Cerebellar nuclear complex (tissue), 1 donor: ENCODE results near the gene ARHGEF1.
"Not testable (repeated sequence)": the region's sequence is repeated elsewhere in the genome, so short reads cannot be mapped to it uniquely, and the experiment has no call there.

ENCODE experiments used
- DNase-seq, 2 experiments: peaks; one replicate each; lab custom pipeline; 2025; lab: John Stamatoyannopoulos, UW

Gene ARHGEF1

GRCh38 chr19:41863209-41863931 is 19.6 kb upstream of the ARHGEF1 start:
- no peak for DNase-seq

- no peak for DNase-seq
These were observed 18.6 kb upstream of the ARHGEF1 start for GRCh38 chr19:41864374-41864773.

- DNase-seq: no peak
These were observed 16.7 kb upstream of the ARHGEF1 start for GRCh38 chr19:41866284-41866683.

GRCh38 chr19:41868120-41868988 is 14.6 kb upstream of the ARHGEF1 start:
- no peak for DNase-seq

GRCh38 chr19:41868989-41869300 is 14.0 kb upstream of the ARHGEF1 start:
- DNase-seq: no peak

GRCh38 chr19:41869374-41869955 is 13.5 kb upstream of the ARHGEF1 start:
- DNase-seq: no peak

GRCh38 chr19:41870401-41870873 is 12.5 kb upstream of the ARHGEF1 start:
- DNase-seq: no peak

GRCh38 chr19:41871573-41872383 is 11.2 kb upstream of the ARHGEF1 start:
- DNase-seq: no peak

- DNase-seq: no peak
These were observed 10.6 kb upstream of the ARHGEF1 start for GRCh38 chr19:41872384-41872774.

- no peak for DNase-seq
These were observed 10.0 kb upstream of the ARHGEF1 start for GRCh38 chr19:41872775-41873647.

GRCh38 chr19:41875973-41876372 is 7.0 kb upstream of the ARHGEF1 start:
- not testable (repeated sequence) for DNase-seq

GRCh38 chr19:41876847-41877832 is 5.8 kb upstream of the ARHGEF1 start, which contains the start of gene CD79A:
Gene CD79A, plus strand, starts transcription at chr19:41877279. Its CDS starts 26 bp downstream, at chr19:41877305.
- no peak for DNase-seq

- no peak for DNase-seq
These were observed 4.8 kb upstream of the ARHGEF1 start for GRCh38 chr19:41877916-41878905.

- no peak for DNase-seq
These were observed 3.9 kb upstream of the ARHGEF1 start for GRCh38 chr19:41879080-41879479.

- DNase-seq: no peak
These were observed 3.2 kb upstream of the ARHGEF1 start for GRCh38 chr19:41879670-41880328.

GRCh38 chr19:41880329-41880708 is 2.7 kb upstream of the ARHGEF1 start:
- no peak for DNase-seq

GRCh38 chr19:41883463-41883820 is 458 bp downstream of the ARHGEF1 start:
- no peak for DNase-seq
